ENCODE results near the gene CTNNA3.

The CTNNA3 gene

GRCh38 chr10:67676208-67676825, 19.7 kb downstream of the CTNNA3 start:
- no peaks in the 10 kb centered on the region for H3K9me2 ChIP-seq (replicated peaks; ENCODE audit: control insufficient read depth, low read length)
- no peaks in the 10 kb centered on the region for H3F3A ChIP-seq (ENCODE audit: control insufficient read depth, insufficient read depth)
- no peak for TF ChIP-seq EZH2phosphoT487 (IDR thresholded peaks at IDR 0.05; ENCODE audit: borderline replicate concordance, low read length)
- TF ChIP-seq CTCF (IDR thresholded peaks at IDR 0.05; ENCODE audit: low read depth, low read length, poor library complexity, severe bottlenecking): no peak
- H3K27me3 ChIP-seq (ENCODE audit: control insufficient read depth, low read length): peaks cover 19% of the 10 kb centered on the region
- no peak overlapping the region for H3K4me2 ChIP-seq (ENCODE audit: low read length)
- no peaks in the 10 kb centered on the region for H3K4me1 ChIP-seq (ENCODE audit: control insufficient read depth, low read length)
- H3K36me3 ChIP-seq (ENCODE audit: control insufficient read depth, low read length): no peaks in the 10 kb centered on the region
- H3K27ac ChIP-seq (ENCODE audit: low read depth, low read length): no peak overlapping the region
- no peaks in the 10 kb centered on the region for H4K20me1 ChIP-seq (ENCODE audit: control insufficient read depth, insufficient read depth, low read depth, low read length)
- no peaks in the 10 kb centered on the region for H3K79me2 ChIP-seq (ENCODE audit: control insufficient read depth, low read length)
- H3K4me3 ChIP-seq (ENCODE audit: low read length): no peak overlapping the region
- no peaks in the 10 kb centered on the region for H3K9me3 ChIP-seq (ENCODE audit: control insufficient read depth, insufficient read depth, low read length)

GRCh38 chr10:67670401-67670800, 25.6 kb downstream of the CTNNA3 start:
- Histone ChIP-seq H3K27ac (ENCODE audit: low read depth, low read length) (no peak overlapping the region), H3K36me3 (ENCODE audit: control insufficient read depth, low read length) (no peaks in the 10 kb centered on the region), H4K20me1 (ENCODE audit: control insufficient read depth, insufficient read depth, low read depth, low read length) (no peaks in the 10 kb centered on the region), H3K79me2 (ENCODE audit: control insufficient read depth, low read length) (no peaks in the 10 kb centered on the region), H3K9me2 (replicated peaks; ENCODE audit: control insufficient read depth, low read length) (no peaks in the 10 kb centered on the region), H3F3A (ENCODE audit: control insufficient read depth, insufficient read depth) (no peaks in the 10 kb centered on the region), H3K9me3 (ENCODE audit: control insufficient read depth, insufficient read depth, low read length) (no peaks in the 10 kb centered on the region), H3K27me3 (ENCODE audit: control insufficient read depth, low read length) (0 out of 2 replicates have a peak, but pooled peaks cover 7% of the 10 kb centered on the region), H3K4me2 (ENCODE audit: low read length) (no peak overlapping the region), H3K4me1 (ENCODE audit: control insufficient read depth, low read length) (0 out of 2 replicates have a peak, but pooled peaks cover under 1% of the 10 kb centered on the region), H3K4me3 (ENCODE audit: low read length) (no peak overlapping the region)
- TF ChIP-seq CTCF (IDR thresholded peaks at IDR 0.05; ENCODE audit: low read depth, low read length, poor library complexity, severe bottlenecking): no peak
- no peak for TF ChIP-seq EZH2phosphoT487 (IDR thresholded peaks at IDR 0.05; ENCODE audit: borderline replicate concordance, low read length)

- Histone ChIP-seq H4K20me1 (ENCODE audit: control insufficient read depth, insufficient read depth, low read depth, low read length) (no peaks in the 10 kb centered on the region), H3K79me2 (ENCODE audit: control insufficient read depth, low read length) (no peaks in the 10 kb centered on the region), H3K9me3 (ENCODE audit: control insufficient read depth, insufficient read depth, low read length) (no peaks in the 10 kb centered on the region), H3K9me2 (replicated peaks; ENCODE audit: control insufficient read depth, low read length) (no peaks in the 10 kb centered on the region), H3K4me1 (ENCODE audit: control insufficient read depth, low read length) (0 out of 2 replicates have a peak, but pooled peaks cover 3% of the 10 kb centered on the region), H3K27me3 (ENCODE audit: control insufficient read depth, low read length) (0 out of 2 replicates have a peak, but pooled peaks cover 8% of the 10 kb centered on the region), H3K36me3 (ENCODE audit: control insufficient read depth, low read length) (no peaks in the 10 kb centered on the region), H3K4me2 (ENCODE audit: low read length) (no peak overlapping the region), H3K27ac (ENCODE audit: low read depth, low read length) (no peak overlapping the region), H3K4me3 (ENCODE audit: low read length) (no peak overlapping the region), H3F3A (ENCODE audit: control insufficient read depth, insufficient read depth) (no peaks in the 10 kb centered on the region)
- no peak for TF ChIP-seq CTCF (IDR thresholded peaks at IDR 0.05; ENCODE audit: low read depth, low read length, poor library complexity, severe bottlenecking)
- TF ChIP-seq EZH2phosphoT487 (IDR thresholded peaks at IDR 0.05; ENCODE audit: borderline replicate concordance, low read length): no peak
These were observed 26.0 kb downstream of the CTNNA3 start for GRCh38 chr10:67669978-67670377.

Data from DOHH2 (cell line).